B cell (primary cell): ENCODE measurements around the gene MOGAT1. TPM values are rescaled to one million over a fixed set of nuclear protein-coding genes. Genes with fewer than 3 reads are reported as not detected.

Experiments
- ATAC-seq: fragments of 200-7000 bp; cut with Tn5 transposase; one replicate; pipeline ENCODE4 v1.10.0; 2021; ENCODE audit warnings: low read depth, mild to moderate bottlenecking, moderate number of reproducible peaks, moderate library complexity
- CTCF ChIA-PET: fragments of 350-600 bp; sonication (Branson Sonifier 250); formaldehyde crosslinking; loops from one replicate; lab custom pipeline; 2021; ENCODE audit warnings: antibody characterized with exemption, inconsistent platforms; lab: Charles Lee
- POLR2A ChIA-PET: fragments of 350-600 bp; sonication (Branson Sonifier 250); formaldehyde crosslinking; loops from one replicate; lab custom pipeline; 2021; ENCODE audit warnings: antibody characterized with exemption; lab: Charles Lee
- DNase-seq: peaks from one replicate; pipeline ENCODE4 v3.0.0; 2013
- H2AFZ ChIP-seq: 2 replicates; pipeline ENCODE4 v1.6.1; 2012; ENCODE audit warnings: mild to moderate bottlenecking, low read depth, low read length; ENCODE audit not compliant: insufficient read depth, poor library complexity, severe bottlenecking
- H3K27ac ChIP-seq, 2 donors: 1 replicate in 1 of 2; 2 replicates in 1 of 2; pipeline ENCODE4 v1.5.1; 2012 to 2013; ENCODE audit warnings: low read length in 2 of 2, mild to moderate bottlenecking in 2 of 2, moderate library complexity in 1 of 2
- H3K27me3 ChIP-seq, 4 experiments: fragments of 200-600 bp in 1 of 4; sonication (generic) in 1 of 4; replicated peaks in 1 of 4; 1 replicate in 2 of 4; 2 replicates in 2 of 4; pipeline versions ENCODE4 v1.6.1 to v1.7.0; 2013 to 2016; ENCODE audit warnings: low read length in 3 of 4, mild to moderate bottlenecking in 2 of 4, mixed read lengths in 1 of 4, moderate library complexity in 1 of 4; ENCODE audit not compliant: insufficient read depth in 4 of 4, control insufficient read depth in 3 of 4; ENCODE audit errors: control extremely low read depth in 1 of 4
- H3K36me3 ChIP-seq, 2 experiments: replicated peaks in 1 of 2; 1 replicate in 1 of 2; 2 replicates in 1 of 2; pipeline versions ENCODE4 v1.6.1 to v1.7.1; 2013; ENCODE audit warnings: low read length in 1 of 2; ENCODE audit not compliant: insufficient read depth in 2 of 2, control insufficient read depth in 1 of 2; ENCODE audit errors: control extremely low read depth in 1 of 2, extremely low read depth in 1 of 2
- H3K4me1 ChIP-seq, 2 donors: fragments of 200-600 bp in 1 of 2; sonication (generic) in 1 of 2; 1 replicate in 1 of 2; 2 replicates in 1 of 2; pipeline versions ENCODE4 v1.5.1 to v1.6.1; 2013 to 2017; ENCODE audit warnings: low read length in 2 of 2; ENCODE audit not compliant: control insufficient read depth in 2 of 2, insufficient read depth in 2 of 2
- H3K4me2 ChIP-seq: replicated peaks from 2 replicates; pipeline ENCODE3; 2012; ENCODE audit warnings: mild to moderate bottlenecking, low read depth, low read length; ENCODE audit not compliant: poor library complexity, severe bottlenecking
- H3K4me3 ChIP-seq, 5 experiments: fragments of 200-600 bp in 1 of 5; sonication (generic) in 1 of 5; 1 replicate in 3 of 5; 2 replicates in 2 of 5; pipeline versions ENCODE4 v1.5.1 to v1.7.0; 2011 to 2016; ENCODE audit warnings: low read length in 4 of 5, mild to moderate bottlenecking in 4 of 5, low read depth in 2 of 5, control low read depth in 1 of 5, moderate library complexity in 1 of 5; ENCODE audit not compliant: insufficient read depth in 1 of 5; ENCODE audit errors: control extremely low read depth in 1 of 5, extremely low read depth in 1 of 5
- H3K79me2 ChIP-seq: fragments of 200-600 bp; sonication (generic); one replicate; pipeline ENCODE4 v1.6.0; 2016; ENCODE audit warnings: low read length; ENCODE audit not compliant: control insufficient read depth, insufficient read depth
- H3K9ac ChIP-seq: fragments of 200-600 bp; sonication (generic); 2 replicates; pipeline ENCODE4 v1.6.1; 2017; ENCODE audit warnings: mild to moderate bottlenecking, low read length, moderate library complexity
- H3K9me3 ChIP-seq, 3 donors: one replicate each; pipeline versions ENCODE4 v1.6.1 to v1.7.1; 2013; ENCODE audit warnings: low read length in 2 of 3; ENCODE audit not compliant: control insufficient read depth in 2 of 3, insufficient read depth in 1 of 3; ENCODE audit errors: control extremely low read depth in 1 of 3
- H4K20me1 ChIP-seq: 2 replicates; pipeline ENCODE4 v1.6.0; 2012; ENCODE audit warnings: mild to moderate bottlenecking, low read length; ENCODE audit not compliant: insufficient read depth, control insufficient read depth, poor library complexity, severe bottlenecking
- H3K27ac Mint-ChIP-seq: one replicate; pipeline ENCODE4 v1.8.0; 2021; ENCODE audit warnings: mixed read lengths
- H3K27me3 Mint-ChIP-seq: one replicate; pipeline ENCODE4 v1.8.0; 2021; ENCODE audit warnings: mixed read lengths
- H3K4me1 Mint-ChIP-seq: one replicate; pipeline ENCODE4 v1.8.0; 2021; ENCODE audit warnings: mixed read lengths
- H3K4me3 Mint-ChIP-seq: one replicate; pipeline ENCODE4 v1.8.0; 2021; ENCODE audit warnings: mixed read lengths
- H3K9me3 Mint-ChIP-seq: one replicate; pipeline ENCODE4 v1.8.0; 2022; ENCODE audit warnings: mixed read lengths; ENCODE audit not compliant: insufficient read depth
- CTCF ChIP-seq: fragments of 200-600 bp; IDR thresholded peaks from one replicate; pipeline ENCODE4 v1.8.0; 2022; ENCODE audit warnings: antibody characterized with exemption, mild to moderate bottlenecking
- EZH2 ChIP-seq: IDR thresholded peaks from 2 replicates; pipeline ENCODE4 v1.6.1; 2012; ENCODE audit warnings: borderline replicate concordance, low read depth, mild to moderate bottlenecking, moderate library complexity, low read length; ENCODE audit not compliant: insufficient read depth, poor library complexity, severe bottlenecking
- WGBS: methylation state at CpG from one replicate; pipeline ENCODE4 v1.1.5; 2013; ENCODE audit warnings: missing lambda C conversion rate; ENCODE audit not compliant: insufficient coverage; 5-methylcytosine and 5-hydroxymethylcytosine counted together
- intact Hi-C: fragments of 100-400 bp; cut with micrococcal nuclease; formaldehyde crosslinking; loops from one replicate; pipeline ENCODE4 v1.10.0; 2022
- polyA plus RNA-seq: library from polyadenylated mRNA; depleted of rRNA; stranded (reverse); fragments of >200 nt; gene quantifications from 2 replicates; pipeline ENCODE4 v1.2.3, GENCODE V29; 2012
- total RNA-seq, 2 donors: library from RNA; stranded (reverse); fragments of 120-200 nt in 1 of 2; gene quantifications; 1 replicate in 1 of 2; 2 replicates in 1 of 2; pipeline versions ENCODE4 v1.2.3 to v1.2.4, GENCODE V29; 2013 to 2022

MOGAT1 gene
- total and polyA plus RNA-seq, 2 donors (not counting 1 experiment from before 2014, with no cell fraction given): not detected

- H3K4me2 ChIP-seq: no peak overlapping the region
- Mint-ChIP-seq H3K27me3 (peaks cover 53% of the 10 kb centered on the region), H3K27ac (no peak overlapping the region), H3K4me1 (peaks cover 2% of the 10 kb centered on the region), H3K9me3 (no peaks in the 10 kb centered on the region), H3K4me3 (no peak overlapping the region)
- H3K9ac ChIP-seq: no peak overlapping the region
- TF ChIP-seq EZH2 (no peak), CTCF (no peak)
- WGBS: 80% methylated on average over 1 of the region's 2 CpGs
- no peak overlapping the region for H3K27ac ChIP-seq
- intact Hi-C loops: no loop called here
- no peak overlapping the region for H3K4me3 ChIP-seq
- no peak for DNase-seq
- peaks cover 0 to 8% (median 3%) of the 10 kb centered on the region in 4 experiments for H3K27me3 ChIP-seq
- no peak overlapping the region for H2AFZ ChIP-seq
- H4K20me1 ChIP-seq: no peaks in the 10 kb centered on the region
- no peaks in the 10 kb centered on the region for H3K4me1 ChIP-seq
- H3K36me3 ChIP-seq: no peaks in the 10 kb centered on the region
- ATAC-seq: no peak
- no peaks in the 10 kb centered on the region for H3K79me2 ChIP-seq
- POLR2A ChIA-PET: no interaction called here
- H3K9me3 ChIP-seq: no peaks in the 10 kb centered on the region
- CTCF ChIA-PET: interaction anchor here (1.3 to 1.5 kb wide), 2 partner anchors 13 to 200 kb away, joined by 5 to 8 read pairs; no protein-coding TSS in a partner anchor
Observed at GRCh38 chr2:222703091-222703490, 31.6 kb downstream of the MOGAT1 start.

GRCh38 chr2:222703886-222704285 is 32.4 kb downstream of the MOGAT1 start:
- Histone ChIP-seq H3K27ac (no peak overlapping the region), H3K4me2 (no peak overlapping the region), H3K9me3 (no peaks in the 10 kb centered on the region), H3K9ac (no peak overlapping the region), H3K4me3 (no peak overlapping the region), H3K27me3 (peaks cover 0 to 8% (median 3%) of the 10 kb centered on the region in 4 experiments), H3K79me2 (no peaks in the 10 kb centered on the region), H3K36me3 (no peaks in the 10 kb centered on the region), H4K20me1 (no peaks in the 10 kb centered on the region), H3K4me1 (peaks cover 0 to under 1% of the 10 kb centered on the region in 2 donors), H2AFZ (no peak overlapping the region)
- Mint-ChIP-seq H3K9me3 (no peaks in the 10 kb centered on the region), H3K27me3 (peaks cover 51% of the 10 kb centered on the region), H3K27ac (no peak overlapping the region), H3K4me3 (no peak overlapping the region), H3K4me1 (peaks cover 4% of the 10 kb centered on the region)
- no peak for TF ChIP-seq CTCF
- TF ChIP-seq EZH2: no peak
- DNase-seq (no peak), ATAC-seq (no peak)
- WGBS: 100% methylated on average over 1 of the region's 3 CpGs
- CTCF ChIA-PET: interaction anchor here (1.0 to 6.5 kb wide), 4 partner anchors 10 to 236 kb away, joined by 3 to 44 read pairs (median 6); no protein-coding TSS in a partner anchor
- POLR2A ChIA-PET: no interaction called here
- intact Hi-C loops: no loop called here
